Measurements from ENCODE around the gene CNOT6L. TPM values are rescaled to one million over a fixed set of nuclear protein-coding genes. Genes with fewer than 3 reads are reported as not detected.
A peak's percentile ranks its signal among the peaks of the same experiment; 100 is the strongest.

Gene CNOT6L
- total and polyA plus RNA-seq, 2 of the 13 experiments (the other 11 are each of a cell fraction or from before 2014, with no cell fraction given) = 7.9 to 13.5 TPM

DNA sequence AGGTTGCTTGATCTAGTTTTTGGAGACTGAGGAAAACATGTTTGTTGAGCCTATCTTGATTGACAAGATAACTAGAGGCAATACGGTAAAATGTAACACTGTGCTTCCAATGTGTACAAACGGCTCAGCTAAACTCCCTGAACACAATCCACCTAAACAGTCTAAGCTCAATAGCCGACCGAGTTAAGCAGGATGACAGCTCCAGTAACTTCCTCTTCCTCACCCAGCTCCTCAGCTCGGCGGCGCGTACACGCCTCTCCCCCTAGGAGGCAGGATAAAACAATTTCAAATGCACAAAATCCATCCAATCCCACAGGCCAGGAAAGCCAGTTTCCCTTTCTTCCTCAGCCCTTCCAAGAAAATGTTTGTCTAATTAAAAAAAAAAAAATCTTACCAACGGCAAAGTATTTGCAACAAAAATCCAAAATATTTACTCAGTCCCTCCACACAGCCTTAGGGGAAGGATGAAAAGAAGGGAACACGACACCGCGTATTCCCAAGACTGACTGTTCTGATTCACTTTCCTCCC, 1.0 kb downstream of the CNOT6L start (continued):
- TF ChIP-seq, protein P1, sequence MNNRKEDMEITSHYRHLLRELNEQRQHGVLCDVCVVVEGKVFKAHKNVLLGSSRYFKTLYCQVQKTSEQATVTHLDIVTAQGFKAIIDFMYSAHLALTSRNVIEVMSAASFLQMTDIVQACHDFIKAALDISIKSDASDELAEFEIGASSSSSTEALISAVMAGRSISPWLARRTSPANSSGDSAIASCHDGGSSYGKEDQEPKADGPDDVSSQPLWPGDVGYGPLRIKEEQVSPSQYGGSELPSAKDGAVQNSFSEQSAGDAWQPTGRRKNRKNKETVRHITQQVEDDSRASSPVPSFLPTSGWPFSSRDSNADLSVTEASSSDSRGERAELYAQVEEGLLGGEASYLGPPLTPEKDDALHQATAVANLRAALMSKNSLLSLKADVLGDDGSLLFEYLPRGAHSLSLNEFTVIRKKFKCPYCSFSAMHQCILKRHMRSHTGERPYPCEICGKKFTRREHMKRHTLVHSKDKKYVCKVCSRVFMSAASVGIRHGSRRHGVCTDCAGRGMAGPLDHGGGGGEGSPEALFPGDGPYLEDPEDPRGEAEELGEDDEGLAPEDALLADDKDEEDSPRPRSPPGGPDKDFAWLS (CRISPR knock-in tag; IDR thresholded peaks at IDR 0.05; ENCODE audit: borderline replicate concordance) = no peak
- TF ChIP-seq ZNF776 (CRISPR knock-in tag; IDR thresholded peaks at IDR 0.05) (no peak), ZNF337 (CRISPR knock-in tag; IDR thresholded peaks at IDR 0.05; ENCODE audit: borderline replicate concordance, low read depth) (no peak), BRD4 (CRISPR knock-in tag; IDR thresholded peaks at IDR 0.05) (no peak), ZNF24 (IDR thresholded peaks at IDR 0.05) (no peak), ESRRA (CRISPR knock-in tag; IDR thresholded peaks at IDR 0.05; ENCODE audit: low read depth) (no peak), POLR2AphosphoS5 (IDR thresholded peaks at IDR 0.05; ENCODE audit: low read depth, low read length) (no peak), ZFYVE20 (CRISPR knock-in tag; IDR thresholded peaks at IDR 0.05; ENCODE audit: borderline replicate concordance, low read depth) (no peak)
- TF ChIP-seq, protein P2, sequence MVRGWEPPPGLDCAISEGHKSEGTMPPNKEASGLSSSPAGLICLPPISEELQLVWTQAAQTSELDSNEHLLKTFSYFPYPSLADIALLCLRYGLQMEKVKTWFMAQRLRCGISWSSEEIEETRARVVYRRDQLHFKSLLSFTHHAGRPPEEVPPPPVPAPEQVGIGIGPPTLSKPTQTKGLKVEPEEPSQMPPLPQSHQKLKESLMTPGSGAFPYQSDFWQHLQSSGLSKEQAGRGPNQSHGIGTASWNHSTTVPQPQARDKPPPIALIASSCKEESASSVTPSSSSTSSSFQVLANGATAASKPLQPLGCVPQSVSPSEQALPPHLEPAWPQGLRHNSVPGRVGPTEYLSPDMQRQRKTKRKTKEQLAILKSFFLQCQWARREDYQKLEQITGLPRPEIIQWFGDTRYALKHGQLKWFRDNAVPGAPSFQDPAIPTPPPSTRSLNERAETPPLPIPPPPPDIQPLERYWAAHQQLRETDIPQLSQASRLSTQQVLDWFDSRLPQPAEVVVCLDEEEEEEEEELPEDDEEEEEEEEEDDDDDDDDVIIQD (CRISPR knock-in tag; IDR thresholded peaks at IDR 0.05; ENCODE audit: low read depth) = 0 out of 2 replicates have a peak, but pooled peaks have one; percentile 3
- TF ChIP-seq, protein P3, sequence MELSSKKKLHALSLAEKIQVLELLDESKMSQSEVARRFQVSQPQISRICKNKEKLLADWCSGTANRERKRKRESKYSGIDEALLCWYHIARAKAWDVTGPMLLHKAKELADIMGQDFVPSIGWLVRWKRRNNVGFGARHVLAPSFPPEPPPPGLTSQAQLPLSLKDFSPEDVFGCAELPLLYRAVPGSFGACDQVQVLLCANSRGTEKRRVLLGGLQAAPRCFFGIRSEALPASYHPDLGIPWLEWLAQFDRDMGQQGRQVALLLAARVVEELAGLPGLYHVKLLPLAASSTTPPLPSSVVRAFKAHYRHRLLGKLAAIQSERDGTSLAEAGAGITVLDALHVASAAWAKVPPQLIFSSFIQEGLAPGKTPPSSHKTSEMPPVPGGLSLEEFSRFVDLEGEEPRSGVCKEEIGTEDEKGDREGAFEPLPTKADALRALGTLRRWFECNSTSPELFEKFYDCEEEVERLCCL (CRISPR knock-in tag; IDR thresholded peaks at IDR 0.05; ENCODE audit: borderline replicate concordance) = no peak; the same call in 1 of the 2 replicates
- TF ChIP-seq, protein P4, sequence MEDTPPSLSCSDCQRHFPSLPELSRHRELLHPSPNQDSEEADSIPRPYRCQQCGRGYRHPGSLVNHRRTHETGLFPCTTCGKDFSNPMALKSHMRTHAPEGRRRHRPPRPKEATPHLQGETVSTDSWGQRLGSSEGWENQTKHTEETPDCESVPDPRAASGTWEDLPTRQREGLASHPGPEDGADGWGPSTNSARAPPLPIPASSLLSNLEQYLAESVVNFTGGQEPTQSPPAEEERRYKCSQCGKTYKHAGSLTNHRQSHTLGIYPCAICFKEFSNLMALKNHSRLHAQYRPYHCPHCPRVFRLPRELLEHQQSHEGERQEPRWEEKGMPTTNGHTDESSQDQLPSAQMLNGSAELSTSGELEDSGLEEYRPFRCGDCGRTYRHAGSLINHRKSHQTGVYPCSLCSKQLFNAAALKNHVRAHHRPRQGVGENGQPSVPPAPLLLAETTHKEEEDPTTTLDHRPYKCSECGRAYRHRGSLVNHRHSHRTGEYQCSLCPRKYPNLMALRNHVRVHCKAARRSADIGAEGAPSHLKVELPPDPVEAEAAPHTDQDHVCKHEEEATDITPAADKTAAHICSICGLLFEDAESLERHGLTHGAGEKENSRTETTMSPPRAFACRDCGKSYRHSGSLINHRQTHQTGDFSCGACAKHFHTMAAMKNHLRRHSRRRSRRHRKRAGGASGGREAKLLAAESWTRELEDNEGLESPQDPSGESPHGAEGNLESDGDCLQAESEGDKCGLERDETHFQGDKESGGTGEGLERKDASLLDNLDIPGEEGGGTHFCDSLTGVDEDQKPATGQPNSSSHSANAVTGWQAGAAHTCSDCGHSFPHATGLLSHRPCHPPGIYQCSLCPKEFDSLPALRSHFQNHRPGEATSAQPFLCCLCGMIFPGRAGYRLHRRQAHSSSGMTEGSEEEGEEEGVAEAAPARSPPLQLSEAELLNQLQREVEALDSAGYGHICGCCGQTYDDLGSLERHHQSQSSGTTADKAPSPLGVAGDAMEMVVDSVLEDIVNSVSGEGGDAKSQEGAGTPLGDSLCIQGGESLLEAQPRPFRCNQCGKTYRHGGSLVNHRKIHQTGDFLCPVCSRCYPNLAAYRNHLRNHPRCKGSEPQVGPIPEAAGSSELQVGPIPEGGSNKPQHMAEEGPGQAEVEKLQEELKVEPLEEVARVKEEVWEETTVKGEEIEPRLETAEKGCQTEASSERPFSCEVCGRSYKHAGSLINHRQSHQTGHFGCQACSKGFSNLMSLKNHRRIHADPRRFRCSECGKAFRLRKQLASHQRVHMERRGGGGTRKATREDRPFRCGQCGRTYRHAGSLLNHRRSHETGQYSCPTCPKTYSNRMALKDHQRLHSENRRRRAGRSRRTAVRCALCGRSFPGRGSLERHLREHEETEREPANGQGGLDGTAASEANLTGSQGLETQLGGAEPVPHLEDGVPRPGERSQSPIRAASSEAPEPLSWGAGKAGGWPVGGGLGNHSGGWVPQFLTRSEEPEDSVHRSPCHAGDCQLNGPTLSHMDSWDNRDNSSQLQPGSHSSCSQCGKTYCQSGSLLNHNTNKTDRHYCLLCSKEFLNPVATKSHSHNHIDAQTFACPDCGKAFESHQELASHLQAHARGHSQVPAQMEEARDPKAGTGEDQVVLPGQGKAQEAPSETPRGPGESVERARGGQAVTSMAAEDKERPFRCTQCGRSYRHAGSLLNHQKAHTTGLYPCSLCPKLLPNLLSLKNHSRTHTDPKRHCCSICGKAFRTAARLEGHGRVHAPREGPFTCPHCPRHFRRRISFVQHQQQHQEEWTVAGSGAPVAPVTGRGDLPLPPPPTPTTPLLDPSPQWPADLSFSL (CRISPR knock-in tag; IDR thresholded peaks at IDR 0.05) = no peak
- TF ChIP-seq, protein P5, sequence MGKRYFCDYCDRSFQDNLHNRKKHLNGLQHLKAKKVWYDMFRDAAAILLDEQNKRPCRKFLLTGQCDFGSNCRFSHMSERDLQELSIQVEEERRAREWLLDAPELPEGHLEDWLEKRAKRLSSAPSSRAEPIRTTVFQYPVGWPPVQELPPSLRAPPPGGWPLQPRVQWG (CRISPR knock-in tag; IDR thresholded peaks at IDR 0.05; ENCODE audit: borderline replicate concordance, low read depth) = no peak
- TF ChIP-seq, protein P6, sequence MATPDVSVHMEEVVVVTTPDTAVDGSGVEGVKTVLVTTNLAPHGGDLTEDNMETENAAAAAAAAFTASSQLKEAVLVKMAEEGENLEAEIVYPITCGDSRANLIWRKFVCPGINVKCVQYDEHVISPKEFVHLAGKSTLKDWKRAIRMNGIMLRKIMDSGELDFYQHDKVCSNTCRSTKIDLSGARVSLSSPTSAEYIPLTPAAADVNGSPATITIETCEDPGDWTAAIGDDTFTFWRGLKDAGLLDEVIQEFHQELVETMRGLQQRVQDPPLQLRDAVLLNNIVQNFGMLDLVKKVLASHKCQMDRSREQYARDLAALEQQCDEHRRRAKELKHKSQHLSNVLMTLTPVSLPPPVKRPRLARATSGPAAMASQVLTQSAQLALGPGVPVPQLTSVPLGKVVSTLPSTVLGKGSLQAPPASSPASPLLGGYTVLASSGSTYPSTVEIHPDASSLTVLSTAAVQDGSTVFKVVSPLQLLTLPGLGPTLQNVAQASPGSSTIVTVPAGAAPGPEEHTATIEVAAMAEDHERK (CRISPR knock-in tag; IDR thresholded peaks at IDR 0.05; ENCODE audit: low read depth) = no peak
- TF ChIP-seq, protein P7, sequence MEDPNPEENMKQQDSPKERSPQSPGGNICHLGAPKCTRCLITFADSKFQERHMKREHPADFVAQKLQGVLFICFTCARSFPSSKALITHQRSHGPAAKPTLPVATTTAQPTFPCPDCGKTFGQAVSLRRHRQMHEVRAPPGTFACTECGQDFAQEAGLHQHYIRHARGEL (CRISPR knock-in tag; IDR thresholded peaks at IDR 0.05) = no peak
